Endothelial cell of umbilical vein (primary cell): ENCODE data around the gene BMP2K. TPM values are rescaled to one million over a fixed set of nuclear protein-coding genes. Genes with fewer than 3 reads are reported as not detected.

ENCODE experiments used
- BruUV-seq: library from RNA; stranded (reverse); fragments of 400-500 nt; replicated peaks from 2 replicates; lab custom pipeline; 2021; lab: Mats Ljungman, UMichigan
- CTCF ChIA-PET: fragments of 300-600, 350-600 bp; sonication (Branson Sonifier 250); formaldehyde crosslinking; loops from one replicate; lab custom pipeline; 2021; ENCODE audit warnings: antibody characterized with exemption, inconsistent platforms; lab: Charles Lee
- POLR2A ChIA-PET: fragments of 300-600, 350-600 bp; sonication (Branson Sonifier 250); formaldehyde crosslinking; loops from one replicate; lab custom pipeline; 2021; ENCODE audit warnings: antibody characterized with exemption, inconsistent platforms; lab: Charles Lee
- DNase-seq: peaks from one replicate; pipeline ENCODE4 v3.0.0-alpha.2; 2011; ENCODE audit warnings: low read depth, low spot score
- FAIRE-seq: peaks from 2 replicates; lab custom pipeline; 2011; peaks lifted over from hg19 to GRCh38; lab: Jason Lieb, UNC
- H2AFZ ChIP-seq: 2 replicates; pipeline ENCODE4 v1.6.0; 2012; ENCODE audit warnings: low read depth, low read length, control low read depth, inconsistent platforms
- H3K27ac ChIP-seq: 2 replicates; pipeline ENCODE4 v1.5.1; 2011; ENCODE audit warnings: low read depth, mild to moderate bottlenecking, control low read depth, low read length, moderate library complexity; ENCODE audit not compliant: insufficient read depth
- H3K27me3 ChIP-seq, 2 experiments: 2 replicates each; pipeline versions ENCODE4 v1.6.0 to v1.6.1; 2011; ENCODE audit warnings: low read length in 2 of 2, mixed read lengths in 1 of 2; ENCODE audit not compliant: control insufficient read depth in 2 of 2, insufficient read depth in 2 of 2
- H3K36me3 ChIP-seq, 2 experiments: 2 replicates in 1 of 2; 3 replicates in 1 of 2; pipeline ENCODE4 v1.5.1; 2011; ENCODE audit warnings: low read length in 2 of 2, mild to moderate bottlenecking in 1 of 2, moderate library complexity in 1 of 2; ENCODE audit not compliant: control insufficient read depth in 2 of 2, insufficient read depth in 2 of 2; ENCODE audit errors: extremely low read depth in 1 of 2
- H3K4me1 ChIP-seq: 3 replicates; pipeline ENCODE4 v1.5.1; 2011; ENCODE audit warnings: mild to moderate bottlenecking, low read length; ENCODE audit not compliant: control insufficient read depth, insufficient read depth; ENCODE audit errors: extremely low read depth
- H3K4me2 ChIP-seq: 2 replicates; pipeline ENCODE4 v1.6.1; 2011; ENCODE audit warnings: low read length, control low read depth, mixed read lengths; ENCODE audit not compliant: insufficient read depth
- H3K4me3 ChIP-seq, 3 experiments: fragments of 200-600 bp in 1 of 3; sonication (generic), shearing (Covaris generic) in 1 of 3; replicated peaks in 1 of 3; 2 replicates each; pipeline ENCODE4 v1.5.1; 2011 to 2016; ENCODE audit warnings: control low read depth in 3 of 3, low read length in 3 of 3, mild to moderate bottlenecking in 2 of 3, inconsistent platforms in 1 of 3, low read depth in 1 of 3, moderate library complexity in 1 of 3; ENCODE audit not compliant: insufficient read depth in 1 of 3
- H3K79me2 ChIP-seq: 2 replicates; pipeline ENCODE4 v1.6.0; 2012; ENCODE audit warnings: low read length, inconsistent platforms; ENCODE audit not compliant: control insufficient read depth, insufficient read depth
- H3K9ac ChIP-seq: replicated peaks from 2 replicates; pipeline ENCODE3; 2011; ENCODE audit warnings: low read length, control low read depth; ENCODE audit not compliant: insufficient read depth; ENCODE audit errors: extremely low read depth
- H3K9me1 ChIP-seq: replicated peaks from 3 replicates; pipeline ENCODE4 v1.6.0; 2011; ENCODE audit warnings: mild to moderate bottlenecking, low read length; ENCODE audit not compliant: control insufficient read depth, insufficient read depth; ENCODE audit errors: extremely low read depth
- H3K9me3 ChIP-seq: replicated peaks from 2 replicates; pipeline ENCODE4 v1.5.1; 2012; ENCODE audit warnings: low read length, inconsistent platforms; ENCODE audit not compliant: control insufficient read depth, insufficient read depth
- H4K20me1 ChIP-seq: replicated peaks from 2 replicates; pipeline ENCODE3; 2011; ENCODE audit warnings: mild to moderate bottlenecking, low read length; ENCODE audit not compliant: control insufficient read depth, insufficient read depth; ENCODE audit errors: extremely low read depth
- CTCF ChIP-seq, 2 donors: IDR thresholded peaks; 1 replicate in 1 of 2; 2 replicates in 1 of 2; pipeline ENCODE4 v1.5.1; 2011; ENCODE audit warnings: low read length in 2 of 2, mild to moderate bottlenecking in 2 of 2, moderate library complexity in 2 of 2, control low read depth in 1 of 2, inconsistent platforms in 1 of 2, low read depth in 1 of 2; ENCODE audit not compliant: insufficient read depth in 1 of 2; ENCODE audit errors: extremely low read depth in 1 of 2
- EZH2 ChIP-seq: IDR thresholded peaks from 2 replicates; pipeline ENCODE4 v1.6.1; 2012; ENCODE audit warnings: borderline replicate concordance, low read depth, mild to moderate bottlenecking, moderate library complexity, low read length, inconsistent platforms; ENCODE audit not compliant: severe bottlenecking
- FOS ChIP-seq: IDR thresholded peaks from 2 replicates; pipeline ENCODE4 v1.6.1; 2011; ENCODE audit warnings: mild to moderate bottlenecking, low read length, moderate library complexity, borderline replicate concordance; ENCODE audit not compliant: insufficient read depth
- GATA2 ChIP-seq: IDR thresholded peaks from 2 replicates; pipeline ENCODE4 v1.7.0; 2011; ENCODE audit warnings: low read depth, mild to moderate bottlenecking, moderate library complexity, mixed read lengths, low read length; ENCODE audit not compliant: insufficient read length, insufficient read depth
- JUN ChIP-seq: IDR thresholded peaks from 2 replicates; pipeline ENCODE4 v1.6.1; 2011; ENCODE audit warnings: borderline replicate concordance, low read depth; ENCODE audit not compliant: insufficient read length, insufficient read depth
- MAX ChIP-seq: IDR thresholded peaks from 2 replicates; pipeline ENCODE4 v1.6.1; 2011; ENCODE audit not compliant: insufficient read depth, insufficient read length
- MYC ChIP-seq: IDR thresholded peaks from one replicate; pipeline ENCODE4 v1.6.1; 2011; ENCODE audit warnings: mild to moderate bottlenecking, low read depth, low read length
- POLR2A ChIP-seq: IDR thresholded peaks from 2 replicates; pipeline ENCODE4 v1.6.1; 2012; ENCODE audit warnings: low read depth, mild to moderate bottlenecking, control low read depth, low read length
- POLR2AphosphoS5 ChIP-seq: IDR thresholded peaks from 2 replicates; pipeline ENCODE4 v1.6.1; 2012; ENCODE audit warnings: low read depth, mild to moderate bottlenecking, control low read depth, low read length, moderate library complexity; ENCODE audit not compliant: insufficient read depth
- dilution Hi-C: fragments of 300-500 bp; cut with MboI; formaldehyde crosslinking; loops from one replicate; pipeline ENCODE4 v1.15.0; 2019; ENCODE audit warnings: low sequenced_read_pairs; ENCODE audit not compliant: extremely low pct_ligation_motif_present
- intact Hi-C: fragments of 100-400 bp; cut with micrococcal nuclease; formaldehyde crosslinking; loops from one replicate; pipeline ENCODE4 v1.10.0; 2022
- polyA plus RNA-seq, 4 experiments: library from polyadenylated mRNA; depleted of rRNA in 3 of 4; stranded (reverse) in 3 of 4; unstranded in 1 of 4; fragments of >200 nt; gene quantifications; 2 replicates each; pipeline versions ENCODE4 v1.2.1 to v1.2.3, GENCODE V29; 2011 to 2012; ENCODE audit warnings: missing spikeins in 1 of 4
- total RNA-seq: library from RNA; stranded (reverse); gene quantifications from 2 replicates; pipeline ENCODE4 v1.2.3, GENCODE V29; 2021

BMP2K gene
- total and polyA plus RNA-seq, 2 donors (not counting 3 experiments of a cell fraction or from before 2014, with no cell fraction given) = 16.1 to 37.9 TPM

GRCh38 chr4:78876568-78877320 lies 100.6 kb downstream of the BMP2K start:
- Histone ChIP-seq H3K27me3 (no peaks in the 10 kb centered on the region), H2AFZ (no peak overlapping the region), H4K20me1 (no peaks in the 10 kb centered on the region), H3K4me3 (no peak overlapping the region), H3K9me3 (no peaks in the 10 kb centered on the region), H3K4me2 (no peak overlapping the region), H3K9me1 (no peaks in the 10 kb centered on the region), H3K9ac (no peak overlapping the region), H3K79me2 (no peaks in the 10 kb centered on the region), H3K27ac (no peak overlapping the region), H3K4me1 (peaks cover 6% of the 10 kb centered on the region), H3K36me3 (peaks cover 5 to 14% of the 10 kb centered on the region in 2 experiments)
- no TSS peak for BruUV-seq
- dilution Hi-C loops = no loop called here
- ChIA-PET CTCF (no interaction called here), POLR2A (no interaction called here)
- FAIRE-seq = no peak
- intact Hi-C loops = no loop called here
- DNase-seq = no peak
- TF ChIP-seq FOS = no peak
- no peak for TF ChIP-seq MYC
- TF ChIP-seq MAX = no peak
- no peak for TF ChIP-seq EZH2
- TF ChIP-seq CTCF (IDR thresholded peaks at IDR 0.05; ENCODE audit: extremely low read depth in 1 of 2, insufficient read depth in 1 of 2, low read depth in 1 of 2, low read length in 2 of 2) = no peak
- no peak for TF ChIP-seq POLR2AphosphoS5
- no peak for TF ChIP-seq JUN
- TF ChIP-seq GATA2 = no peak
- no peak for TF ChIP-seq POLR2A
